HEK293 (cell line): ENCODE data around the gene NEU1.

Experiments used
- CTCF ChIA-PET: fragments of 350-600 bp; formaldehyde crosslinking; extraction: SDS; loops from one replicate; lab custom pipeline; 2021; ENCODE audit warnings: antibody characterized with exemption; lab: Yijun Ruan, JAX
- POLR2A ChIA-PET: fragments of 300-600 bp; formaldehyde crosslinking; extraction: SDS; loops from one replicate; lab custom pipeline; 2020; ENCODE audit warnings: antibody characterized with exemption, inconsistent platforms; lab: Yijun Ruan, JAX
- H3K27ac ChIP-seq: fragments of 200-500 bp; sonication (Bioruptor generic); 2 replicates; pipeline ENCODE4 v1.5.1; 2014; ENCODE audit warnings: low read depth, low read length, control low read depth, inconsistent platforms; ENCODE audit errors: extremely low read depth
- H3K36me3 ChIP-seq, 2 experiments: fragments of 200-500 bp in 1 of 2; sonication (Bioruptor generic) in 1 of 2; 1 replicate in 1 of 2; 2 replicates in 1 of 2; pipeline ENCODE4 v1.5.1; 2014 to 2017; ENCODE audit warnings: inconsistent platforms in 2 of 2, low read length in 2 of 2; ENCODE audit not compliant: control insufficient read depth in 2 of 2, insufficient read depth in 1 of 2
- H3K4me1 ChIP-seq: fragments of 200-500 bp; sonication (Bioruptor generic); 2 replicates; pipeline ENCODE4 v1.5.1; 2014; ENCODE audit warnings: mild to moderate bottlenecking, low read length, inconsistent platforms; ENCODE audit not compliant: control insufficient read depth, insufficient read depth
- H3K4me3 ChIP-seq: 2 replicates; pipeline ENCODE4 v1.5.1; 2011; ENCODE audit warnings: low read depth, mild to moderate bottlenecking, control low read depth, low read length, moderate library complexity
- H3K9me3 ChIP-seq: fragments of 200-500 bp; sonication (Bioruptor generic); 2 replicates; pipeline ENCODE4 v1.5.1; 2014; ENCODE audit warnings: low read depth, low read length, inconsistent platforms; ENCODE audit not compliant: control insufficient read depth, insufficient read depth
- BCL6B ChIP-seq: fragments of 450-650 bp; formaldehyde crosslinking; IDR thresholded peaks from 2 replicates; pipeline ENCODE4 v1.5.1; 2017; ENCODE audit warnings: missing biosample characterization, missing genetic modification characterization
- HOXA7 ChIP-seq: sonication (generic); formaldehyde crosslinking; IDR thresholded peaks from 2 replicates; pipeline ENCODE4 v1.8.1; 2022; ENCODE audit warnings: missing genetic modification reagents, borderline replicate concordance
- REPIN1 ChIP-seq: fragments of 450-650 bp; formaldehyde crosslinking; IDR thresholded peaks from 2 replicates; pipeline ENCODE4 v1.5.1; 2017; ENCODE audit warnings: missing biosample characterization, missing genetic modification characterization, low read depth
- ZBTB1 ChIP-seq: fragments of 450-650 bp; formaldehyde crosslinking; IDR thresholded peaks from 2 replicates; pipeline ENCODE4 v1.5.1; 2016; ENCODE audit warnings: missing biosample characterization, missing genetic modification characterization
- ZBTB26 ChIP-seq: fragments of 450-650 bp; formaldehyde crosslinking; optimal IDR thresholded peaks from 2 replicates; pipeline ENCODE3; 2016; ENCODE audit warnings: missing biosample characterization, mild to moderate bottlenecking, missing genetic modification characterization
- ZNF488 ChIP-seq: fragments of 450-650 bp; formaldehyde crosslinking; IDR thresholded peaks from 2 replicates; pipeline ENCODE4 v1.5.1; 2016; ENCODE audit warnings: missing biosample characterization, missing genetic modification characterization
- ZNF514 ChIP-seq: fragments of 450-650 bp; formaldehyde crosslinking; IDR thresholded peaks from 2 replicates; pipeline ENCODE4 v1.5.1; 2016; ENCODE audit warnings: missing biosample characterization, missing genetic modification characterization
- ZNF585B ChIP-seq: fragments of 450-650 bp; formaldehyde crosslinking; IDR thresholded peaks from 2 replicates; pipeline ENCODE4 v1.5.1; 2016; ENCODE audit warnings: missing biosample characterization, missing genetic modification characterization
- ZNF776 ChIP-seq: fragments of 450-650 bp; formaldehyde crosslinking; IDR thresholded peaks from 2 replicates; pipeline ENCODE4 v1.5.0; 2017; ENCODE audit warnings: missing biosample characterization, missing genetic modification characterization, borderline replicate concordance
- ZNF791 ChIP-seq: fragments of 450-650 bp; formaldehyde crosslinking; IDR thresholded peaks from 2 replicates; pipeline ENCODE4 v1.5.1; 2016; ENCODE audit warnings: missing biosample characterization, missing genetic modification characterization
- ZSCAN4 ChIP-seq: fragments of 450-650 bp; formaldehyde crosslinking; IDR thresholded peaks from 2 replicates; pipeline ENCODE4 v1.5.1; 2017; ENCODE audit warnings: missing biosample characterization, missing genetic modification characterization
- TF ChIP-seq, protein P1 (sequence below): sonication (generic); formaldehyde crosslinking; IDR thresholded peaks from 2 replicates; pipeline ENCODE4 v1.8.1; 2022; ENCODE audit warnings: mild to moderate bottlenecking, moderate library complexity, missing genetic modification reagents
- TF ChIP-seq, protein P2 (sequence below): fragments of 450-650 bp; formaldehyde crosslinking; IDR thresholded peaks from 2 replicates; pipeline ENCODE4; 2016; ENCODE audit warnings: missing biosample characterization, missing genetic modification characterization
- TF ChIP-seq, protein P3 (sequence below): fragments of 450-650 bp; formaldehyde crosslinking; IDR thresholded peaks from 2 replicates; pipeline ENCODE4 v1.5.1; 2016; ENCODE audit warnings: missing biosample characterization, missing genetic modification characterization

NEU1 gene

GRCh38 chr6:31815025-31815838 lies 47.4 kb downstream of the NEU1 start, which contains the start of the genes HSPA1A and HSPA1L:
Gene HSPA1A (plus strand): TSS chr6:31815543. CDS start chr6:31815757, 214 bp downstream.
Gene HSPA1L (minus strand): TSS chr6:31815283. CDS start chr6:31811972, 3,311 bp downstream.
- Histone ChIP-seq H3K27ac (peak within 1 kb of the TSS; percentile 80), H3K4me3 (peak within 1 kb of the TSS; percentile 46), H3K4me1 (peaks cover 4% of the 10 kb centered on the region; the same call in 1 of the 2 replicates), H3K36me3 (peaks cover 0 to 31% of the 10 kb centered on the region in 2 experiments; a peak in 1 of 3 replicates), H3K9me3 (no peaks in the 10 kb centered on the region)
- POLR2A ChIA-PET: interaction anchor here (0.5 to 5.6 kb wide), 41 partner anchors 8 to 1156 kb away, joined by 3 to 206 read pairs (median 4); partner anchors contain the start of genes ABHD16A, C6orf47, CLIC1 and DDAH2
- CTCF ChIA-PET: interaction anchor here (0.7 to 1.1 kb wide), 5 partner anchors 11 to 79 kb away, joined by 3 read pairs; partner anchors contain the start of gene CLIC1
- no peak for TF ChIP-seq ZNF488
- TF ChIP-seq, protein P1, sequence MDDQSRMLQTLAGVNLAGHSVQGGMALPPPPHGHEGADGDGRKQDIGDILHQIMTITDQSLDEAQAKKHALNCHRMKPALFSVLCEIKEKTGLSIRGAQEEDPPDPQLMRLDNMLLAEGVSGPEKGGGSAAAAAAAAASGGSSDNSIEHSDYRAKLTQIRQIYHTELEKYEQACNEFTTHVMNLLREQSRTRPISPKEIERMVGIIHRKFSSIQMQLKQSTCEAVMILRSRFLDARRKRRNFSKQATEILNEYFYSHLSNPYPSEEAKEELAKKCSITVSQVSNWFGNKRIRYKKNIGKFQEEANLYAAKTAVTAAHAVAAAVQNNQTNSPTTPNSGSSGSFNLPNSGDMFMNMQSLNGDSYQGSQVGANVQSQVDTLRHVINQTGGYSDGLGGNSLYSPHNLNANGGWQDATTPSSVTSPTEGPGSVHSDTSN: 0 out of 2 replicates have a peak, but pooled peaks have one; percentile 46

GRCh38 chr6:31814677-31815024 lies 48.0 kb downstream of the NEU1 start:
- peak overlapping the region; percentile 26 for H3K4me3 ChIP-seq
- peak overlapping the region; percentile 78 for H3K27ac ChIP-seq
- no peak for TF ChIP-seq ZNF488
- H3K9me3 ChIP-seq: no peaks in the 10 kb centered on the region
- peaks cover 0 to 29% of the 10 kb centered on the region in 2 experiments; a peak in 1 of 3 replicates for H3K36me3 ChIP-seq
- ChIA-PET CTCF (interaction anchor here (0.7 to 3.1 kb wide), 5 partner anchors 11 to 1099 kb away, joined by 3 to 13 read pairs (median 3); partner anchors contain the start of genes HSPA1B and VARS1), POLR2A (interaction anchor here (0.6 to 5.6 kb wide), 38 partner anchors 8 to 1157 kb away, joined by 3 to 206 read pairs (median 4); partner anchors contain the start of genes ABHD16A, CLIC1, DDAH2 and GPANK1)
- H3K4me1 ChIP-seq: peaks cover 4% of the 10 kb centered on the region; the same call in 1 of the 2 replicates

DNA sequence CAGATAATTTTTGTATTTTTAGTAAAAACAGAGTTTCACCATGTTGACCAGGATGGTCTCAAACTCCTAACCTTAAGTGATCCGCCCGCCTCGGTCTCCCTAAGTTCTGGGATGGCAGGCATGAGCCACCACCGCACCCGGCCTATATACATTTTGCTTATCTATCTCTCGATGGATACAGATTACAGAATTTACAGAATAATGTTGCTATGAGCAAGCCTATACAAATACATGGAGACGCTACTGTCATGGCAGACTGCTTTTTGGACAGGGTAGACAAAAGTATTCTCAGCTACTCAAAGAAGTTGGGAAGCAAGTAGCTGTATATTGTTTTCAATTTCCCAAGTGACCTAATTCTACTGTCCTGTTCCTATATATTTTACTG lies 49.2 kb downstream of the NEU1 start:
- peaks cover 4% of the 10 kb centered on the region; the same call in 1 of the 2 replicates for H3K4me1 ChIP-seq
- ChIA-PET POLR2A (interaction anchor here (0.9 to 5.6 kb wide), 8 partner anchors 9 to 50 kb away, joined by 3 to 206 read pairs (median 11); partner anchors contain the start of genes HSPA1B, NEU1 and VARS1), CTCF (interaction anchor here (0.7 to 3.1 kb wide), 6 partner anchors 8 to 23 kb away, joined by 3 to 13 read pairs (median 4); partner anchors contain the start of genes HSPA1B and VARS1)
- peaks cover 0 to 18% of the 10 kb centered on the region in 2 experiments; a peak in 1 of 3 replicates for H3K36me3 ChIP-seq
- H3K9me3 ChIP-seq: no peaks in the 10 kb centered on the region
- H3K4me3 ChIP-seq: no peak overlapping the region
- peak overlapping the region; percentile 80 for H3K27ac ChIP-seq
- TF ChIP-seq ZBTB26 (tag by site-specific recombination) (no peak), ZNF776 (tag by site-specific recombination) (no peak), HOXA7 (CRISPR knock-in tag) (no peak), ZSCAN4 (tag by site-specific recombination) (no peak), ZNF514 (no peak), REPIN1 (tag by site-specific recombination) (no peak), ZNF791 (no peak), ZNF585B (tag by site-specific recombination) (no peak), ZBTB1 (no peak), BCL6B (tag by site-specific recombination) (no peak)
- TF ChIP-seq, protein P2, sequence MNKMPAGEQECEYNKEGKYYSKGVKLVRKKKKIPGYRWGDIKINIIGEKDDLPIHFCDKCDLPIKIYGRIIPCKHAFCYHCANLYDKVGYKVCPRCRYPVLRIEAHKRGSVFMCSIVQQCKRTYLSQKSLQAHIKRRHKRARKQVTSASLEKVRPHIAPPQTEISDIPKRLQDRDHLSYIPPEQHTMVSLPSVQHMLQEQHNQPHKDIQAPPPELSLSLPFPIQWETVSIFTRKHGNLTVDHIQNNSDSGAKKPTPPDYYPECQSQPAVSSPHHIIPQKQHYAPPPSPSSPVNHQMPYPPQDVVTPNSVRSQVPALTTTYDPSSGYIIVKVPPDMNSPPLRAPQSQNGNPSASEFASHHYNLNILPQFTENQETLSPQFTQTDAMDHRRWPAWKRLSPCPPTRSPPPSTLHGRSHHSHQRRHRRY (tag by site-specific recombination): no peak
- TF ChIP-seq, protein P3, sequence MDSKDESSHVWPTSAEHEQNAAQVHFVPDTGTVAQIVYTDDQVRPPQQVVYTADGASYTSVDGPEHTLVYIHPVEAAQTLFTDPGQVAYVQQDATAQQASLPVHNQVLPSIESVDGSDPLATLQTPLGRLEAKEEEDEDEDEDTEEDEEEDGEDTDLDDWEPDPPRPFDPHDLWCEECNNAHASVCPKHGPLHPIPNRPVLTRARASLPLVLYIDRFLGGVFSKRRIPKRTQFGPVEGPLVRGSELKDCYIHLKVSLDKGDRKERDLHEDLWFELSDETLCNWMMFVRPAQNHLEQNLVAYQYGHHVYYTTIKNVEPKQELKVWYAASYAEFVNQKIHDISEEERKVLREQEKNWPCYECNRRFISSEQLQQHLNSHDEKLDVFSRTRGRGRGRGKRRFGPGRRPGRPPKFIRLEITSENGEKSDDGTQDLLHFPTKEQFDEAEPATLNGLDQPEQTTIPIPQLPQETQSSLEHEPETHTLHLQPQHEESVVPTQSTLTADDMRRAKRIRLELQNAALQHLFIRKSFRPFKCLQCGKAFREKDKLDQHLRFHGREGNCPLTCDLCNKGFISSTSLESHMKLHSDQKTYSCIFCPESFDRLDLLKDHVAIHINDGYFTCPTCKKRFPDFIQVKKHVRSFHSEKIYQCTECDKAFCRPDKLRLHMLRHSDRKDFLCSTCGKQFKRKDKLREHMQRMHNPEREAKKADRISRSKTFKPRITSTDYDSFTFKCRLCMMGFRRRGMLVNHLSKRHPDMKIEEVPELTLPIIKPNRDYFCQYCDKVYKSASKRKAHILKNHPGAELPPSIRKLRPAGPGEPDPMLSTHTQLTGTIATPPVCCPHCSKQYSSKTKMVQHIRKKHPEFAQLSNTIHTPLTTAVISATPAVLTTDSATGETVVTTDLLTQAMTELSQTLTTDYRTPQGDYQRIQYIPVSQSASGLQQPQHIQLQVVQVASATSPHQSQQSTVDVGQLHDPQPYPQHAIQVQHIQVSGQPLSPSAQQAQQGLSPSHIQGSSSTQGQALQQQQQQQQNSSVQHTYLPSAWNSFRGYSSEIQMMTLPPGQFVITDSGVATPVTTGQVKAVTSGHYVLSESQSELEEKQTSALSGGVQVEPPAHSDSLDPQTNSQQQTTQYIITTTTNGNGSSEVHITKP (tag by site-specific recombination): no peak
